ENCODE results near the gene P2RX1. TPM values are rescaled to one million over a fixed set of nuclear protein-coding genes. Genes with fewer than 3 reads are reported as not detected.
A peak's percentile ranks its signal among the peaks of the same experiment; 100 is the strongest.

The P2RX1 gene
- total RNA-seq, 4 donors from 2014 or later, result 0.25 to 2.6 (median 1.2) TPM

DNA sequence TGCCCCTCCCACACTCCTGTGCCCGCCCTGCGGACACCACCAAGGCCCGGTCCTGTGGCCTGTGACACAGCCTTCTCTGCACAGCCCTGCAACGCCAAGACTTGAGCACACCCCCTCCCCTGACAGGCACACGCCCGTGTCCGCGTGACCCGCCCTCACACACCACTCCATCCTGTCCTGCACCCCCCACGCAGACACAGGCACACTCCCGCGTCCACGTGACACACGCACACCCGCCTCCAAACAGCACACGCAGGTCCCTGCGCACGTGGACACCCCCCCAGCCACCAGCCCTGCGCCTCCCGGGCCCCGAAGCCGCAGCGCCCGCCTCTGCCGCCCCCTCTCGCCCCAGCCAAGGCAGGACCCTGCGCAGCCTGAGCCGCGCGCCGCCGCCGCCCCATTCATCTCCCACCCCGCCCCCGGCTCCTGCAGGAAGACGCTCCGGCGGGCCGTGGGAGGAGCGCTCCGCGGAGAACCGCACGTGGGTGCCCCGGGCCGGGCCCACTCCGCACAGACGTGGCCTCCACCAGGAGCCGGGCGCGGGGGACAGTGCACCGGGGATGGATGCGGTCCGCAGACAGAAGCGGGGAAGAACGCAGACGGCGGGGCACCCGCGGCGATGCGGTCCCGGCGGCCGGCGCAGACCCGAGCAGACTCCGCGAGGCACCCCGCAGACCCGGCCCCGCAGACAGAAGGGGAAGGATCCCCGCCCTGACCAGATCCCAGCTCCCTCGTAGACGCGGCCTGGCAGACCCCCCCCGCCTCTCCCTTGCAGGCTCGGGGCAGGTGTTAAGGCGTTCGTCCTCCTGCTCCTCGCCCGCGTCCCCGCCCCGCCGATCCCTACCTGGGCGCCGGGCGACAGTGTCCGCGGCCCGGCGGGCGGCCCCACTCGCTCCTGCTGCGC, 23.9 kb downstream of the P2RX1 start:
- TF ChIP-seq POLR2A (IDR thresholded peaks at IDR 0.05) (no peak), POLR2AphosphoS5 (IDR thresholded peaks at IDR 0.05) (no peak), EP300 (IDR thresholded peaks at IDR 0.05) (no peak)
- TF ChIP-seq, protein P1, sequence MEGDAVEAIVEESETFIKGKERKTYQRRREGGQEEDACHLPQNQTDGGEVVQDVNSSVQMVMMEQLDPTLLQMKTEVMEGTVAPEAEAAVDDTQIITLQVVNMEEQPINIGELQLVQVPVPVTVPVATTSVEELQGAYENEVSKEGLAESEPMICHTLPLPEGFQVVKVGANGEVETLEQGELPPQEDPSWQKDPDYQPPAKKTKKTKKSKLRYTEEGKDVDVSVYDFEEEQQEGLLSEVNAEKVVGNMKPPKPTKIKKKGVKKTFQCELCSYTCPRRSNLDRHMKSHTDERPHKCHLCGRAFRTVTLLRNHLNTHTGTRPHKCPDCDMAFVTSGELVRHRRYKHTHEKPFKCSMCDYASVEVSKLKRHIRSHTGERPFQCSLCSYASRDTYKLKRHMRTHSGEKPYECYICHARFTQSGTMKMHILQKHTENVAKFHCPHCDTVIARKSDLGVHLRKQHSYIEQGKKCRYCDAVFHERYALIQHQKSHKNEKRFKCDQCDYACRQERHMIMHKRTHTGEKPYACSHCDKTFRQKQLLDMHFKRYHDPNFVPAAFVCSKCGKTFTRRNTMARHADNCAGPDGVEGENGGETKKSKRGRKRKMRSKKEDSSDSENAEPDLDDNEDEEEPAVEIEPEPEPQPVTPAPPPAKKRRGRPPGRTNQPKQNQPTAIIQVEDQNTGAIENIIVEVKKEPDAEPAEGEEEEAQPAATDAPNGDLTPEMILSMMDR (IDR thresholded peaks at IDR 0.05), result no peak
- Histone ChIP-seq H3K4me3 (peak overlapping the region; percentile 76), H3K9me3 (no peaks in the 10 kb centered on the region), H3K27ac (peak overlapping the region; percentile 77), H3K36me3 (no peaks in the 10 kb centered on the region), H3K27me3 (no peaks in the 10 kb centered on the region), H3K4me1 (peaks cover 90% of the 10 kb centered on the region)
- 0% methylated on average over 14 of the region's 96 CpGs for WGBS
- DNase-seq (ENCODE audit: low spot score in 2 of 2), result peak; percentile 89 to 94

DNA sequence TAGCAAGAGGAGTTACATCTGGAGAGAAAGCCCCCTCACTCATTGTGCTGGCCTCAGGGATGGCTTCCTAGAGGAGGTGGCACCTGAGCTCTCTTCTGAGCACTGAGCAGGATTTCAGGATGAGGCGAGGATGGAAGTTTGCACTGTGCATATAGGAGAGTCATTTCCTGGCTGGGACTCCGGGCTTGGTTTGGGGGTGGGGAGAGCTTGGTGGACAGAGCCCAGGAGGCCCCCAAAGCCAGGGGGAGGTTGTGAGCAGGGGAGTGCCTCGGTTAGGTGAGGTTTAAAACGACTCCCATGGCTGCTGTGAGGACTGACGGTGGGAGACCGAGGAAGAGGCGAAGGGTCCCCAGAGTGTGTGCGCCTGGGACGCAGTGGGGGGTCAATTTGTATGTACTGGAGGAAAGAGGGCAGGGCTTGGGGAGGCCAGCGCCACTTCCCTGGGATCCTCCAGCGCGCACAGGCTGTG, 24.6 kb downstream of the P2RX1 start:
- TF ChIP-seq POLR2A (IDR thresholded peaks at IDR 0.05) (no peak), POLR2AphosphoS5 (IDR thresholded peaks at IDR 0.05) (no peak), EP300 (IDR thresholded peaks at IDR 0.05) (no peak)
- TF ChIP-seq, protein P1 (IDR thresholded peaks at IDR 0.05), result no peak
- Histone ChIP-seq H3K27me3 (no peaks in the 10 kb centered on the region), H3K4me1 (peaks cover 94% of the 10 kb centered on the region), H3K4me3 (peak overlapping the region; percentile 76), H3K27ac (peak overlapping the region; percentile 77), H3K9me3 (no peaks in the 10 kb centered on the region), H3K36me3 (no peaks in the 10 kb centered on the region)
- 34% methylated on average over 12 of the region's 12 CpGs for WGBS
- no peak for DNase-seq (ENCODE audit: low spot score in 2 of 2)

DNA sequence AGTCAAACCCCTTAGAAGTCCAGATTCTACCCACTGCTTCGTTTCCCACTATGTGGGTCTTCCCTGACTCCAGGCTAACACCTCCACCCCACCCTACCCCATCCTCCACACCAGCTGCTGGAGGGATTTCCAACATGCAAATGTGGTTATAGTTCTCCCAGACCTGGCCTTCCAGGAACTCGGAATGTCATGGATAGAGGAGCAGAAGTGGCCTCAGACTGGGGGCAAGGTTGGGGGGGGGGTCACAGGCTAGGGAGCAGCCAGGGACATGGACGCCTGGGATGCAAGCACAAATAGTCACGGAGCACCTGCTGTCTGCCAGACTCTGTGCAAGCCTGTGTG, 25.4 kb downstream of the P2RX1 start:
- Histone ChIP-seq H3K9me3 (no peaks in the 10 kb centered on the region), H3K27ac (peak overlapping the region; percentile 91), H3K27me3 (no peaks in the 10 kb centered on the region), H3K4me3 (no peak overlapping the region), H3K36me3 (no peaks in the 10 kb centered on the region), H3K4me1 (peaks cover 96% of the 10 kb centered on the region)
- 44% methylated on average over 4 of the region's 4 CpGs for WGBS
- no peak for DNase-seq (ENCODE audit: low spot score in 2 of 2)
- no peak for TF ChIP-seq POLR2AphosphoS5 (IDR thresholded peaks at IDR 0.05)
- TF ChIP-seq POLR2A (IDR thresholded peaks at IDR 0.05), result no peak
- TF ChIP-seq, protein P1 (IDR thresholded peaks at IDR 0.05), result no peak
- TF ChIP-seq EP300 (IDR thresholded peaks at IDR 0.05), result no peak

DNA sequence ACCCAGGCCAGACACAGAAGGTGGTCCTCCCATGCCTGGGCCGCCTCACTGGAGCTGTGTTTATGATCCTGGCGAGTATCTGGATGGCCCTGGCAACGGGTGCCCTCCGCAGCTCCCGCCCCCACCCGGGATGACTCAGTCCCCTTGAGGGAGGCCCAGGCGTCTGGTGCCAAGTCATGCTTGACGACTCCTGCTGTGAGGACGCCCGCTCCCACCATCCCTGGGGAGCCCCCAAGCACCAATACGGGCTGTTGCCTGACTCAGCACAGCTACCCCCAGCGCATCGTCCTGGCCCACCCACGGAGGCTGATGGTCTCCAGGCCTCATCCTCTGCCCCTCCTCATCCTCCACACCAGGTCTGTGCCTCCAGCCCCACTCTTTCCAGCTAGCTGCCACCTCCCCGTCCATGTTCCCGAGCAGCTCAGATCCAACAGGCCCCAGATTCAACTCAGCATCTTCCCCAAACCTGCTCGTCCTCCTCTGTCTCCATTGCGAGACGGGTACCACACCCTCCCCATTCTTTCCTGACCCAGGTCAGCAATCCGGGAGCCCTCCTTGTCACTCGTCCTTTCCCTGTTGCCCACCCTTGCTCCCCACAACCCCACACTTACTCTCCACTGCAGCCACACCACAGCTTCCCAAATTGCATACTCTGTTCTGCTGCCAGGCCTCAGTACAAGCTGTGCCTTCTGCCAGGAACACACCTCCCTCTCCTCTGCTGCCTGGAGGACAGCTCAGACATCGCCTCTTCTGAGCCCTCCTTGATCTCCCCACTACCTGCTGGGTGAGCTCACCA, 26.0 kb downstream of the P2RX1 start:
- TF ChIP-seq EP300 (IDR thresholded peaks at IDR 0.05), result no peak
- no peak for TF ChIP-seq POLR2A (IDR thresholded peaks at IDR 0.05)
- peak in 1 of 3 donors; percentile 9 for TF ChIP-seq POLR2AphosphoS5 (IDR thresholded peaks at IDR 0.05)
- TF ChIP-seq, protein P1 (IDR thresholded peaks at IDR 0.05), result no peak
- peak; percentile 93 to 95 for DNase-seq (ENCODE audit: low spot score in 2 of 2)
- 39% methylated on average over 9 of the region's 22 CpGs for WGBS
- Histone ChIP-seq H3K27me3 (no peaks in the 10 kb centered on the region), H3K36me3 (peaks cover 4% of the 10 kb centered on the region), H3K9me3 (no peaks in the 10 kb centered on the region), H3K27ac (peak overlapping the region; percentile 91), H3K4me3 (no peak overlapping the region), H3K4me1 (peaks cover 98% of the 10 kb centered on the region)

Data from suprapubic skin (tissue), 4 donors.